IPS-18c (cell line): ENCODE results near the gene C19orf12.

Experiments used
- H3K4me3 ChIP-seq: 2 replicates; pipeline ENCODE4 v1.7.0; 2013; ENCODE audit warnings: low read depth, mild to moderate bottlenecking, low read length, moderate library complexity; ENCODE audit not compliant: insufficient read depth
- H3K9me3 ChIP-seq: one replicate; pipeline ENCODE4 v1.6.1; 2013; ENCODE audit warnings: mild to moderate bottlenecking, low read length, moderate library complexity; ENCODE audit not compliant: control insufficient read depth, insufficient read depth

C19orf12 gene

DNA sequence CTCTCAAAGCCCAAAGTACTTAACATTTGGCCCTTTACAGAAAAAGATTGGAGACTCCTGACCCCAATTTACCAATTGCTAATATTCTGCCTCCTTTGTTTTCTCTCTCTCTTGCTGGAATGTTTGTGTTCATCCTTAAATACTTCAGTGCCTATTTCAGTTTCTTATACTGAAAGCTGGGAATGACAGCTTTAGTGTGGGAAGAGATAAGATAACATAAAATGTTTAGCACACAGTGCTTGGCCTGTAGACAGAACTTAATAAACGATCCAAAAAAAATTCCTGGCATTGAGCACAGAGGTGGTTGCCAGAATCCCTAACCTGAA lies 52.8 kb downstream of the C19orf12 start:
- Histone ChIP-seq H3K4me3 (no peak overlapping the region), H3K9me3 (peaks cover 4% of the 10 kb centered on the region)

GRCh38 chr19:29660835-29661234 lies 54.2 kb downstream of the C19orf12 start:
- Histone ChIP-seq H3K9me3 (peaks cover 4% of the 10 kb centered on the region), H3K4me3 (no peak overlapping the region)

DNA sequence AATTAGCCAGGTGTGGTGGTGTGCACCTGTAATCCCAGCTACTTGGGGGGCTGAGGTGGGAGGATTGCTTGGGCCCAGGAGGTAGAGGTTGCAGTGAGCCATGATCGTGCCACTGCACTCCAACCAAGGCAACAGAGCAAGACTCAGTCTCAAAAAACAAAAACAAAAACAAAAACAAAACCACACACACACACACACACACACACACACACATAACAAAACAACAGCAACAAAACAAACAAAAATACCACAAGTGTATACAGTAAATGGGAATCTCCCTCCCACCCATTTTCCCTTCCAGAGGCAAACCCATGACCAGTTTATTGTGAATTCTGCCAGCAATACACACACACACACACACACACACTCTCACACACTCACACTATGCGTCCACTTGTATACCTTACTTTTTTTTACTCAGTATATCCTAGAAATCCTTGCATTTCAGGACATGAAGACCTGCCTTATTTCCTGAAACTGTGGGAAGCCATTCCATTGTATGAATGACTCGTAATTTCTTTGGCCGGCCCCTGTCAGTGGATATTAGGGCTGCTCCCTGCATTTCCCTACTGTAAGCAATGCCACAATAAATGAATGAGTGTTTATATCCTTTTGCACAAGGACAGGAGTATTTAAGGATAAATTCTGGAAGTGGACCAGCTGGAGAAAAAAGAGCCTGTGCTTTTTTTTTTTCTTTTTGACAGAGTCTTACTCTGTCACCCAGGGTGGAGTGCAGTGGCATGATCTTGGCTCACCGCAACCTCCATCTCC lies 56.7 kb downstream of the C19orf12 start:
- no peak overlapping the region for H3K4me3 ChIP-seq
- no peaks in the 10 kb centered on the region for H3K9me3 ChIP-seq

GRCh38 chr19:29655648-29656335 lies 59.3 kb downstream of the C19orf12 start:
- no peak overlapping the region for H3K4me3 ChIP-seq

DNA sequence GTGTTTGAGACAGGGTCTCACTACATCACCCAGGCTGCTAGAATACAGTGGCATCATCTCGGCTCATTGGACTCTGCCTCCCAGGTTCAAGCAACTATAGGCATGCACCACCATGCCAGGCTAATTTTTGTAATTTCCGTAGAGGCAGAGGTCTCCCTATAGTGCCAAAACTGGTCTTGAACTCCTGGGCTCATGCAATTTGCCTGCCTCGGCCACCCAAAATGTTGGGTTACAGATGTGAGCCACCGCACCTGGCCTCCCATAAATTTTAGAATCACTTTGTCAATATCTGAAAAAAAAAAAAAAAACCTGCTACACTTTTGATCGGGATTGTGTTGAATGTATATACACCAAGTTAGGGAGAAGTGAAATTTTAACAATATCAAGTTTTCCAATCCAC lies 61.7 kb downstream of the C19orf12 start:
- H3K4me3 ChIP-seq = no peak overlapping the region
- H3K9me3 ChIP-seq = no peaks in the 10 kb centered on the region

More at GRCh38 chr19:29655648-29656335, 59.3 kb downstream of the C19orf12 start:
- no peaks in the 10 kb centered on the region for H3K9me3 ChIP-seq

- no peak overlapping the region for H3K4me3 ChIP-seq
Observed at GRCh38 chr19:29651622-29652394, 63.3 kb downstream of the C19orf12 start.

GRCh38 chr19:29650772-29651387 lies 64.2 kb downstream of the C19orf12 start:
- H3K4me3 ChIP-seq = no peak overlapping the region
- no peaks in the 10 kb centered on the region for H3K9me3 ChIP-seq

More at GRCh38 chr19:29651622-29652394, 63.3 kb downstream of the C19orf12 start:
- H3K9me3 ChIP-seq = no peaks in the 10 kb centered on the region
